CD4-positive, alpha-beta T cell treated with Interleukin-6 at 100 ng/mL for 8 hours (primary cell): ENCODE data around the gene KCNIP1.

Source experiments
- DNase-seq: peaks from one replicate; pipeline ENCODE4 v3.0.0-alpha.2; 2020; ENCODE audit warnings: mixed read lengths, low spot score

KCNIP1 gene

GRCh38 chr5:170508660-170509347 is 5.0 kb downstream of the KCNIP1 start:
- DNase-seq: no peak

GRCh38 chr5:170509348-170509660 is 5.5 kb downstream of the KCNIP1 start:
- DNase-seq: no peak

GRCh38 chr5:170510126-170510525 is 6.3 kb downstream of the KCNIP1 start:
- DNase-seq: no peak

- no peak for DNase-seq
These were observed 6.7 kb downstream of the KCNIP1 start for GRCh38 chr5:170510559-170510958.

- no peak for DNase-seq
These were observed 7.9 kb downstream of the KCNIP1 start for GRCh38 chr5:170511551-170512258.

GRCh38 chr5:170513856-170514525 is 10.2 kb downstream of the KCNIP1 start:
- DNase-seq: no peak

GRCh38 chr5:170517411-170517810 is 13.6 kb downstream of the KCNIP1 start:
- no peak for DNase-seq

- DNase-seq: no peak
These were observed 14.5 kb downstream of the KCNIP1 start for GRCh38 chr5:170518277-170518676.

- DNase-seq: no peak
These were observed 15.7 kb downstream of the KCNIP1 start for GRCh38 chr5:170519549-170519948.

GRCh38 chr5:170520372-170520771 is 16.6 kb downstream of the KCNIP1 start:
- DNase-seq: no peak

GRCh38 chr5:170522211-170523141 is 18.7 kb downstream of the KCNIP1 start:
- no peak for DNase-seq

GRCh38 chr5:170523142-170523551 is 19.3 kb downstream of the KCNIP1 start:
- no peak for DNase-seq

- no peak for DNase-seq
These were observed 20.0 kb downstream of the KCNIP1 start for GRCh38 chr5:170523830-170524229.

- no peak for DNase-seq
These were observed 20.8 kb downstream of the KCNIP1 start for GRCh38 chr5:170524576-170524975.

- no peak for DNase-seq
These were observed 21.8 kb downstream of the KCNIP1 start for GRCh38 chr5:170525470-170526211.

GRCh38 chr5:170527991-170528390 is 24.2 kb downstream of the KCNIP1 start:
- DNase-seq: no peak

GRCh38 chr5:170528976-170529375 is 25.2 kb downstream of the KCNIP1 start:
- DNase-seq: no peak

- no peak for DNase-seq
These were observed 29.1 kb downstream of the KCNIP1 start for GRCh38 chr5:170532935-170533334.

GRCh38 chr5:170533383-170533782 is 29.6 kb downstream of the KCNIP1 start:
- no peak for DNase-seq

GRCh38 chr5:170534177-170534576 is 30.4 kb downstream of the KCNIP1 start:
- no peak for DNase-seq

- DNase-seq: no peak
These were observed 31.1 kb downstream of the KCNIP1 start for GRCh38 chr5:170534941-170535340.

- no peak for DNase-seq
These were observed 32.7 kb downstream of the KCNIP1 start for GRCh38 chr5:170536525-170536924.
